ENCODE data around the gene VWA3B. TPM values are rescaled to one million over a fixed set of nuclear protein-coding genes. Genes with fewer than 3 reads are reported as not detected.
A peak's percentile ranks its signal among the peaks of the same experiment; 100 is the strongest.

Gene VWA3B
- total RNA-seq, 1 donor from 2014 or later, result not detected

DNA sequence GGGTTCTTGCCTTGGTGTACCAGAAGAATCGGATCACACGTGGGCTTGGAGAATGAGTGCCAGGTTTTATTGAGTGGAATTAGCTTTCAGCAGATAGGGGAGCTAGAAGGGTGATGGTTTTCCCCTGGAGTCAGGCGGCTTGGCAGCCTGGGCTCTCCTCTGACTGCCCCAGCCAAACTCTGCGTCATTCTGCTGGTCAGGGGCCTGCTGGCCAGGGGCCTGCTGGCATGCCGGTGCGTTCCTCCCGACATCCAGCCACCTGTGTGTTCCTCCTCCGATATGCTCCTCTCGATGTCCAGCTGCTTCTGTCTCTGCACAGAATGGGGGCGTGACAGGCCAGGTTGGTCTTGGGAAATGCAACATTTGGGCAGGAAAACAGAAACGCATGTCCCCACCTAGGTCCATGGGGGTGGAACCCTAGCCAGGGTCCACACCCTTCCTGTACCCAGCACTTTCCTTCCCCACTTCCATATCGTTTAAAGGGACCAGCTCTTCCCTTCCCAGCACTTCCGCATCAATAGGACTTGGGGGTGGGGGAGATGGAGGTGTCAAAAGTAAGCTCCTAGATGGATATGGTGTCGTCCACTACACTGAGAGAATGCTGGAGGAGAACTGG lies 85.3 kb downstream of the VWA3B start:
- no peak for DNase-seq (ENCODE audit: low spot score)
- H3K36me3 Mint-ChIP-seq (ENCODE audit: low read depth), result no peaks in the 10 kb centered on the region
- no peaks in the 10 kb centered on the region for H3K9me3 Mint-ChIP-seq
- H3K4me3 Mint-ChIP-seq, result no peak overlapping the region
- no peaks in the 10 kb centered on the region for H3K4me1 Mint-ChIP-seq (ENCODE audit: low read depth)
- H3K27ac Mint-ChIP-seq, result no peak overlapping the region
- peaks cover 30% of the 10 kb centered on the region for H3K27me3 Mint-ChIP-seq (ENCODE audit: insufficient read depth)
- intact Hi-C loops (cut with micrococcal nuclease), result no loop called here

DNA sequence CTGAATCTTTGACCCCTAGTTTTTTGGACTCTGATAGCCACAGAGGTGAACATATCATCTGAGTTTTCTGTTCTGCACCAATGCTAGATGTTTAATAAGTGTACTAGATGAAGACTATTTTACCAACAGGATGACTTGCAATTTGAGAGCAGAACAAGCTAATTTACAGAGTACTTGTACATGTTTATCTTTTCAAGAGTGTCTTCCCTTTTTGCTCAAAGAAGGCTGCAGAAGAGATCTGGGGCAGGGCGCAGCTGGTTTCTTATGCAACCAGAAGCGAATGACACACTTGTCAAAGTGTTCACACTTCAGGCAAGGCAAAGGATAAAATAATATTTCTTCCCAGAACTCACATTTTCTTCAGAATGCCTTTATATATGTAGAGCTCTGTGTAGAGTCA lies 86.0 kb downstream of the VWA3B start:
- no peak overlapping the region for H3K27ac Mint-ChIP-seq
- intact Hi-C loops (cut with micrococcal nuclease), result no loop called here
- peaks cover 31% of the 10 kb centered on the region for H3K27me3 Mint-ChIP-seq (ENCODE audit: insufficient read depth)
- H3K4me3 Mint-ChIP-seq, result no peak overlapping the region
- no peak for DNase-seq (ENCODE audit: low spot score)
- no peaks in the 10 kb centered on the region for H3K36me3 Mint-ChIP-seq (ENCODE audit: low read depth)
- H3K9me3 Mint-ChIP-seq, result no peaks in the 10 kb centered on the region
- H3K4me1 Mint-ChIP-seq (ENCODE audit: low read depth), result no peaks in the 10 kb centered on the region

DNA sequence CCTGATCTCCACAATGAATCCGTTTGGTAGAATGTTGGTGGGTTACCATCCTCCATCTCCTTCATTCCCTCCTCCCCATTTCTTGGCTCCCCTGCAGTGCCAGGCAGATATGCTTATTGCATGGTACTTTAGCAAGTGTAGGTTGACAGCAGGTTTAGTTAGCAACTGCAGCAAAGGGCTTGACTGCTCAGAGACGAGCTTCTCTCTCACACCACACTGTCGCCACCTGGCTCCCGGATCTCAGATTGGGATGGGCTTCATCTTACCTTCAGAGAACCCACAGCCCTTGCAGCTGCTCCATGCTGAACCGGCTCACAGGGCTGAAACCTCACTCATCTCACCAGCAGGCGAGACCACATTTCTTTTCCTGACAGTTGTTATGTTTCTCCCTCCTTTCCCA lies 88.8 kb downstream of the VWA3B start:
- peak overlapping the region; percentile 45 for H3K27ac Mint-ChIP-seq
- H3K4me1 Mint-ChIP-seq (ENCODE audit: low read depth), result no peaks in the 10 kb centered on the region
- no peak for DNase-seq (ENCODE audit: low spot score)
- no peaks in the 10 kb centered on the region for H3K9me3 Mint-ChIP-seq
- H3K4me3 Mint-ChIP-seq, result no peak overlapping the region
- intact Hi-C loops (cut with micrococcal nuclease), result loop anchor here (5.0 kb wide), 1 partner anchor 369 kb away; no protein-coding TSS in a partner anchor
- peaks cover 36% of the 10 kb centered on the region for H3K27me3 Mint-ChIP-seq (ENCODE audit: insufficient read depth)
- H3K36me3 Mint-ChIP-seq (ENCODE audit: low read depth), result no peaks in the 10 kb centered on the region

DNA sequence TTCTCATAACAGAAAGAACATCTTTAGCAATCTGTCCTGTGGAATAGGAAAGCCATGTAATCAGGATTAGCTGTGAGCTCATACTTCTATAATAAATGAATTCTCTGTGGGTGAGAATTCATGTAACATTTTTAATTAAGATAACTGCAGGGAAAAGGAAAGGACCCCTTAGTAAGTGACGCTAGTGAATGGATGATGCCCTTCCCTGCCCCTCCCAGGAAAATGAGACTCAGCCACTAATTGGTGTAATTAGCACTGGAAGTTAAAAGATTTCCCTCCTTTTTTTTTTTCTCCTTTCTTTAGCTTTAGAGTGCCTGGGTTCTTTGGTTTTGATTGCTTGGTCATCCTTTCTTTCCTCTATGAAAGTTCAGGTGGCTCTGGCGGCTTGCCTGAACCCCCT lies 90.3 kb downstream of the VWA3B start:
- Mint-ChIP-seq H3K4me1 (ENCODE audit: low read depth) (no peaks in the 10 kb centered on the region), H3K4me3 (no peak overlapping the region), H3K36me3 (ENCODE audit: low read depth) (no peaks in the 10 kb centered on the region), H3K27ac (no peak overlapping the region), H3K27me3 (ENCODE audit: insufficient read depth) (peaks cover 30% of the 10 kb centered on the region), H3K9me3 (no peaks in the 10 kb centered on the region)
- intact Hi-C loops (cut with micrococcal nuclease), result loop anchor here (5.0 kb wide), 1 partner anchor 370 kb away; no protein-coding TSS in a partner anchor
- DNase-seq (ENCODE audit: low spot score), result no peak

DNA sequence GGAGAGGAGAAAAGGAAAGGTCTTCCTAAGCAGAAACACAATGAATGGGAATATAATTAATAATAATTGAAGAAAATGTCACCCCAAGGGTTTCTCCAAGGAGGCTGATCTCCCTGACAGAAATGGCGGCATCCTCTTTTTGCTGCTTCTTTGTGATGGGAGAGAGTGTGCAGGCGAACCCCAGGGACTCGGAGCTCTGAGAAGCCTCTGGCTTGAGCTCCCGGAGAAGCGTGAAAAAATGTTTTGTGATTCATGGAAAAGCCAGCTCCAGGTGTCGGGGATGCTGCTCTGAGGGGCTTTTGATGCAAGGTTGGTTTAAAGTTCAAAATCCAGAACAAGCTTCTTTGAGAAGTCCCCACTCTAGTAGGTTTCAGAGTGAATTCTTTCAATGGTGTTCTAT lies 91.0 kb downstream of the VWA3B start:
- Mint-ChIP-seq H3K4me3 (no peak overlapping the region), H3K9me3 (no peaks in the 10 kb centered on the region), H3K4me1 (ENCODE audit: low read depth) (no peaks in the 10 kb centered on the region), H3K27ac (no peak overlapping the region), H3K27me3 (ENCODE audit: insufficient read depth) (peaks cover 30% of the 10 kb centered on the region), H3K36me3 (ENCODE audit: low read depth) (no peaks in the 10 kb centered on the region)
- intact Hi-C loops (cut with micrococcal nuclease), result loop anchor here (5.0 kb wide), 1 partner anchor 371 kb away; no protein-coding TSS in a partner anchor
- no peak for DNase-seq (ENCODE audit: low spot score)

DNA sequence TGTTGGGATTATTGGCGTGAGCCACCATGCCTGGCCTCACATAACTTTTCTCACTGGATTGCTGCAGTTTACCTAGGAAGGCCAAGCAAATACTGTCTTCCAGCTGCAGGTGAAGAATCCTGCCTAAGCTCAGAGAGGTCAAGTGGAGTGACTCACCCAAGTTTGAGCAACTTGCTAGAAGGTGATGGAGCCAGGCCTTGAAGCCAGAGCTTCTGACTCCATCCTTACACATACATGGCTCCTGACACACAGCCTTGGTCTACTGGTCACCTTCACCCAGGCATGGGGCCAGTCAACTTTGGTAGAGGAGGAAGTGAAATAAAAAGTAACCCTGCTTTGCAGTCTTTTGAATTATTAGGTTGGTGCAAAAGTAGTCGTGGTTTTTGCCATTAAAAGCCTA lies 93.5 kb downstream of the VWA3B start:
- H3K9me3 Mint-ChIP-seq, result no peaks in the 10 kb centered on the region
- intact Hi-C loops (cut with micrococcal nuclease), result no loop called here
- no peaks in the 10 kb centered on the region for H3K4me1 Mint-ChIP-seq (ENCODE audit: low read depth)
- H3K4me3 Mint-ChIP-seq, result no peak overlapping the region
- H3K27me3 Mint-ChIP-seq (ENCODE audit: insufficient read depth), result peaks cover 25% of the 10 kb centered on the region
- no peaks in the 10 kb centered on the region for H3K36me3 Mint-ChIP-seq (ENCODE audit: low read depth)
- H3K27ac Mint-ChIP-seq, result no peak overlapping the region
- no peak for DNase-seq (ENCODE audit: low spot score)

DNA sequence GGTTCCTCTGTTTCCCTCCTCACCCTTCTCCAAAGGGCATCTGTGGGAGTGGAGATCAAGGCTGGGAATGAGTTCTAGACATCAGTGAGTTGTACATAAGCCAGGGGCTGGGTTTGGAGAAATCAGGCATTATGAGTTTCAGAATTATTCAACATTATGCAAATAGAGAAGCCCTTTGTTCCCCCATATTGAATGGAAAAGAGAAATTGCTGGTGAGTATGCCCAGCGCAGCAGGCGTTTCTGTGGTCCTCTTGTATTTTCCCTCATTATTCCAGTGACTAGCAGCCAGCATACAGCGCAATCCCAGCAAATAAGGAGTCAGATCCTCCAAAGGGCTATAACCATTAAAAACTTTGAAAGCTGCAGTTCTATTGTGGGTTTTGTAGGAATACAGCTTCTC lies 94.4 kb downstream of the VWA3B start:
- no peaks in the 10 kb centered on the region for H3K9me3 Mint-ChIP-seq
- no peak for DNase-seq (ENCODE audit: low spot score)
- no peak overlapping the region for H3K4me3 Mint-ChIP-seq
- no peaks in the 10 kb centered on the region for H3K36me3 Mint-ChIP-seq (ENCODE audit: low read depth)
- no peaks in the 10 kb centered on the region for H3K4me1 Mint-ChIP-seq (ENCODE audit: low read depth)
- intact Hi-C loops (cut with micrococcal nuclease), result no loop called here
- no peak overlapping the region for H3K27ac Mint-ChIP-seq
- peaks cover 19% of the 10 kb centered on the region for H3K27me3 Mint-ChIP-seq (ENCODE audit: insufficient read depth)

DNA sequence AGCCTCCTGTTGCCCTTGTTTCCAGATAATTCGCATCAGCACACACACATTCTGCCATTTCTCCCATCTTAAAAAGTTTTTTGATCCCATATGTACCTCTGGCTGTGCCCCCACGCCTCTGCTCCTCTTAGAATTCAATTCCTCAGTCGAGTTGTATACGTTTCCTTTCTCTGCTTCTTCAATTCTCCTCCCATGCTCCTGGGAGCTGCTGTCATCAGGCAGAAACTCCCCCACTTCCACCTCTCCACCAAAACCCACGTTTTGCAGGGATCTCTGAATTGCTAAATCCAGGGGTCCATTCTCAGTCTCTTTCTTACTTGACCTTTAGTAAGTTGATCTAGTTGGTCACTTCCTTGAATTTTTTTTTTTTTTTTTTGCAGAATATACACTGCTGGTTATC lies 98.8 kb downstream of the VWA3B start:
- Mint-ChIP-seq H3K4me1 (ENCODE audit: low read depth) (no peaks in the 10 kb centered on the region), H3K4me3 (no peak overlapping the region), H3K27ac (no peak overlapping the region), H3K36me3 (ENCODE audit: low read depth) (no peaks in the 10 kb centered on the region), H3K9me3 (no peaks in the 10 kb centered on the region), H3K27me3 (ENCODE audit: insufficient read depth) (no peaks in the 10 kb centered on the region)
- no peak for DNase-seq (ENCODE audit: low spot score)
- intact Hi-C loops (cut with micrococcal nuclease), result no loop called here

DNA sequence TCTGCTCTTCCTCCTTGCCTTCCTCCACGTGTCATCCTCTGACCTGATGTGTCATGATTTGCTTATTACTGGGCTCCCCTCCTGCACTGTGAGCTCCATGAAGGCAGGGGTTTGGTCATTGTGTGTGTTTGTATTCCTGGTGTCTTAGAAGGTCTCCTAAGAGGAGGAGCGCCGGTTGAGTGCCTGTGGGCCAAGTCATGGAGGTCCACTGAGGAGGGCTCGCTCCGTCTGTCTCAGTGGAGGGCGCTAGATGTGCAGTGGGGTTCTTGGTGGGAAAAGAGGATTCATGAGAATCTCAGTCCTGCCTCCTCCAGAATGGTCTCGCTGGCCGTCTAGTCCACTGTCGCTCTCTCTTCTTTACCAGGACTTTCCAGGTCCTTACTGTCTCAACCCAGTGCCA lies 100.2 kb downstream of the VWA3B start:
- Mint-ChIP-seq H3K27ac (no peak overlapping the region), H3K4me3 (no peak overlapping the region), H3K4me1 (ENCODE audit: low read depth) (no peaks in the 10 kb centered on the region), H3K36me3 (ENCODE audit: low read depth) (no peaks in the 10 kb centered on the region), H3K9me3 (no peaks in the 10 kb centered on the region), H3K27me3 (ENCODE audit: insufficient read depth) (no peaks in the 10 kb centered on the region)
- intact Hi-C loops (cut with micrococcal nuclease), result no loop called here
- no peak for DNase-seq (ENCODE audit: low spot score)

DNA sequence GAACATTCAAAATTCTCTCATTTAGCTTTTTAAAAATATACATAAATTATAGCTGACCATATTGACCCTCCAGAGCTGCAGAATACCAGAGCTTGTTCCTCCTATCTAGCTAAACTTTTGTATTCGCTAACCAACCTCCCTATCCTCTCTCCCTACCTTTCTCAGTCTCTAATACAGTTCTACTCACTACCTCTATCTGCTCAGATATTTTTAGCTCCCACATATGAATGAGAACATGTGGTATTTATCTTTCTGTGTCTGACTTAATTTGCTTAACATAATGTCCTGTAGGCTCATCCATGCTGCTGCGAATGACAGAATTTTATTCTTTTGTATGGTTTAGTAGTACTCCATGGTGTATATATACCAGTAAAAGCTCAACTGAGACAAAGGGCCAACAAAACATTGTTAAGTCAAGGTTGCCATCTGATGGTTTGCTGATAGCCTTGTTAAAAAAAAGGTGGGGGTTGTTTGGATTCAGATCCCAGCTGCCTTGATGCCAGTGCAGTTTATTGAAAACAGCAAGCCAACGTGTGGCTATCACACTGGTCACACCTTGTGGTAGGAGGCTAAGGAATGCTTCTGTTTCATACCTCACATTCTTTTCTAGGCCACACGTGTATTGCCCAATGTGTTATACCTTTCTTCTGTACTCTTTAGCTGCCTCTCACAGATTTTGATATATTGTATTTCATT lies 101.5 kb downstream of the VWA3B start:
- Mint-ChIP-seq H3K36me3 (ENCODE audit: low read depth) (no peaks in the 10 kb centered on the region), H3K4me1 (ENCODE audit: low read depth) (no peaks in the 10 kb centered on the region), H3K4me3 (no peak overlapping the region), H3K27ac (no peak overlapping the region), H3K9me3 (no peaks in the 10 kb centered on the region), H3K27me3 (ENCODE audit: insufficient read depth) (peaks cover 3% of the 10 kb centered on the region)
- intact Hi-C loops (cut with micrococcal nuclease), result no loop called here
- DNase-seq (ENCODE audit: low spot score), result no peak

DNA sequence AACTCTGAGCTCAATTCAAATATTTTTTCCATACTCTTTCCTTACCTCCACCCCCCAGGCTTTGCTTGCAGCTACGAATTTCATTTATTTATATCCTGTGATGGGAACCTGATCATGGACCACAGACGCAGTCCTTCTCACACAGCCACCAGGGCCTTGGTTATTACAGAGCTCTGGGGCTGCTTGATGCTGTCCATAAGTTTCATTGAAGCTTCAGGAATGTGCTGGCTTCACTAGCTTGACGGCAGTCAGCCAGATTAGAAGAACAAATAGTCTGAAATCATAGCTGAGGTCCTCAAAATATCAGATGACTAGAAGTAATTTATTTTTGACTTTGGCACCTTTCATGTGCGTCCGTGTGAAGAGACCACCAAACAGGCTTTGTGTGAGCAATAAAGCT lies 104.9 kb downstream of the VWA3B start:
- no peaks in the 10 kb centered on the region for H3K9me3 Mint-ChIP-seq
- H3K4me3 Mint-ChIP-seq, result no peak overlapping the region
- peaks cover 3% of the 10 kb centered on the region for H3K27me3 Mint-ChIP-seq (ENCODE audit: insufficient read depth)
- intact Hi-C loops (cut with micrococcal nuclease), result no loop called here
- no peak for DNase-seq (ENCODE audit: low spot score)
- no peaks in the 10 kb centered on the region for H3K36me3 Mint-ChIP-seq (ENCODE audit: low read depth)
- no peaks in the 10 kb centered on the region for H3K4me1 Mint-ChIP-seq (ENCODE audit: low read depth)
- H3K27ac Mint-ChIP-seq, result no peak overlapping the region

DNA sequence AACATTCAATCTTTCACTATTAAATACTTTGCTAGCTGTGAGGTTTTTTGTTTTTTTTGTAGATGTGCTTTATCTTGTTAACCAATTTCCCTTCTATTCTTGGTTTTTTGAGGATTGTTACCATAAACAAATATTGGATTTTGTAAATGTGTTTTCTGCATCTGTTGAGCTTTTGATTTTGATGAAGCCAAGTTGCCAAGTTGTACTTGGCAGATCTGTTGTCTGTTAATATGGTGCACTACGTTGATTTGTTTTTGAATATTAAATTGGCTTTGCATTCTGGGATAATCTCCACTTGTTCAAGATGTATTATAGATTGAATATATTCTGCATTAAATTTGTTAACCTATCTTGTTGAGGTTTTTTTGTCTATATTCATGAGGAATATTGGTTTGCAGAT lies 114.6 kb downstream of the VWA3B start:
- H3K9me3 Mint-ChIP-seq, result no peaks in the 10 kb centered on the region

DNA sequence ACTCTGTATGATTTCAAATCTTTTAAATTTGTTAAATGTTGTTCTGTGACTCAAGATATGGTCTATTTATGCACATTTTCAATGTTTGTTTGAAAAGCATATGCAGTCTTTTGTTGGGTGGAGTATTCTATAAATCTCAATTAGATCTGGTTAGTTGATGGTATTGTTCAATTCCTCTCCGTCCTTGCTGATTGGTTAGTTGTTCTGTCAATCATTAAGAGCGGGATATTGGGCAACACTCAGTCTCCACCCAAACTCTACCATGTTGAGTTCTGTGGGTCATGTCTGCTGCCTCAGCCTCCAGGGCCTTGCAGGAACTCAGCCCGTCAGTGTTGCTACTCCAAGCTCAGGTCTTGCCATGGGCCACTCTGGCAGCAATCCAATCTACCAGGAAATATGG lies 118.9 kb downstream of the VWA3B start:
- Mint-ChIP-seq H3K9me3 (no peaks in the 10 kb centered on the region), H3K4me1 (ENCODE audit: low read depth) (no peaks in the 10 kb centered on the region), H3K36me3 (ENCODE audit: low read depth) (no peaks in the 10 kb centered on the region), H3K27me3 (ENCODE audit: insufficient read depth) (peaks cover 4% of the 10 kb centered on the region), H3K4me3 (no peak overlapping the region), H3K27ac (no peak overlapping the region)
- DNase-seq (ENCODE audit: low spot score), result no peak
- intact Hi-C loops (cut with micrococcal nuclease), result no loop called here

More for the DNA sequence above, 114.6 kb downstream of the VWA3B start:
- Mint-ChIP-seq H3K27me3 (ENCODE audit: insufficient read depth) (peaks cover 8% of the 10 kb centered on the region), H3K4me3 (no peak overlapping the region), H3K36me3 (ENCODE audit: low read depth) (no peaks in the 10 kb centered on the region), H3K4me1 (ENCODE audit: low read depth) (no peaks in the 10 kb centered on the region), H3K27ac (no peak overlapping the region)
- intact Hi-C loops (cut with micrococcal nuclease), result no loop called here
- DNase-seq (ENCODE audit: low spot score), result no peak
